ENCODE results near the gene LRRK2.

Gene LRRK2

DNA sequence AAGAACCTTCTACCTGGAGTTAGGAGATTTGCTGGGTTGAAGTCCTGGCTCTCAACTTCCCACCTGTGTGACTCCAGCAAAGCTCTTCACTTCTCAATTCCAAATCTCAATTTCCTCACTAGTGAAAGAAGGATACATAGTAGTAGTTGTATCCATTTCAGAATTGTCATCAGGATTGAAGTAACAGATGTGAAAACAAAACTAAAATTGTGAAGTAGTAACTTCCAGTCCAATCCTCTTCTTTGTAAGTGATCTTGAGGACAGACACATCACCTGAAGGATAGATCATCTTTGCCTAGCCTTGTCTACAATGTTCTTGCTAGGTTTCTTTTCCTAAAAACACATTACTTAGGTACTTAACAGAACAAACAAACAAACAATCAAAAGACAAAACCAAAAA, 1.2 kb upstream of the LRRK2 start:
- TF ChIP-seq, protein P1, sequence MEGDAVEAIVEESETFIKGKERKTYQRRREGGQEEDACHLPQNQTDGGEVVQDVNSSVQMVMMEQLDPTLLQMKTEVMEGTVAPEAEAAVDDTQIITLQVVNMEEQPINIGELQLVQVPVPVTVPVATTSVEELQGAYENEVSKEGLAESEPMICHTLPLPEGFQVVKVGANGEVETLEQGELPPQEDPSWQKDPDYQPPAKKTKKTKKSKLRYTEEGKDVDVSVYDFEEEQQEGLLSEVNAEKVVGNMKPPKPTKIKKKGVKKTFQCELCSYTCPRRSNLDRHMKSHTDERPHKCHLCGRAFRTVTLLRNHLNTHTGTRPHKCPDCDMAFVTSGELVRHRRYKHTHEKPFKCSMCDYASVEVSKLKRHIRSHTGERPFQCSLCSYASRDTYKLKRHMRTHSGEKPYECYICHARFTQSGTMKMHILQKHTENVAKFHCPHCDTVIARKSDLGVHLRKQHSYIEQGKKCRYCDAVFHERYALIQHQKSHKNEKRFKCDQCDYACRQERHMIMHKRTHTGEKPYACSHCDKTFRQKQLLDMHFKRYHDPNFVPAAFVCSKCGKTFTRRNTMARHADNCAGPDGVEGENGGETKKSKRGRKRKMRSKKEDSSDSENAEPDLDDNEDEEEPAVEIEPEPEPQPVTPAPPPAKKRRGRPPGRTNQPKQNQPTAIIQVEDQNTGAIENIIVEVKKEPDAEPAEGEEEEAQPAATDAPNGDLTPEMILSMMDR (conservative IDR thresholded peaks at IDR 0.05; ENCODE audit: low read depth, low read length) = no peak
- no peak overlapping the region for H3K4me3 ChIP-seq (ENCODE audit: low read depth, low read length)
- no peak for DNase-seq (ENCODE audit: low read depth)

DNA sequence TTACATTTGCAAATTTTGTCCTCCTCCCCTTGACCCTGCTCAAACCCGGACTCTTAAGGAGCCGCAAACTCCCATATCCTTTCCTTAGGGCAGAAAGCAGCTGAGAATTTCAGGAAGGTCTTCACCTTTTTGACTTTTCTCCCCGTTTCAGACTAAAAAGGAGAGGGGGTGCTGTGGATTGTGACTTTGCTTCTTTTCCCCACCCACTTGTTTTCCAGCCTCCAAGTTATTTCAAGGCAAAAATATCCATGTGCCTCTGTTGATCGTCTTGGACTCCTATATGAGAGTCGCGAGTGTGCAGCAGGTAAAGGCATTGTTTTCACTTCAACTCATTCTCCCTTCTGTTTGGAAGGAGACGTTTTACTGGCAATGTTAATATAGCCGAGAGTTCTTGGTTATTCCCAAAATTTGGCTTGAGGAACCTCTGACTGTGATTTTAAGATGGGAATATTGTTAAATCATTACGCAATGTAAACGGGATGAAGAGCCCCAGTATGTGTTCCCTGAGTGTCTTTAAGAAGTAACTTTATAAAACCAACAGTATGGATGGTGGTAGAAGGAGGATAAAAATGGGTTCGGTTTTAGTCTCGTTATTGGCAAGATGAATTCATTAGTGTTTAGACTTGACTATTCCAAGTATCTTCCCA, 663 bp downstream of the LRRK2 start:
- DNase-seq (ENCODE audit: low read depth) = no peak
- peak overlapping the region; percentile 66 for H3K4me3 ChIP-seq (ENCODE audit: low read depth, low read length)
- TF ChIP-seq, protein P1 (conservative IDR thresholded peaks at IDR 0.05; ENCODE audit: low read depth, low read length) = no peak

DNA sequence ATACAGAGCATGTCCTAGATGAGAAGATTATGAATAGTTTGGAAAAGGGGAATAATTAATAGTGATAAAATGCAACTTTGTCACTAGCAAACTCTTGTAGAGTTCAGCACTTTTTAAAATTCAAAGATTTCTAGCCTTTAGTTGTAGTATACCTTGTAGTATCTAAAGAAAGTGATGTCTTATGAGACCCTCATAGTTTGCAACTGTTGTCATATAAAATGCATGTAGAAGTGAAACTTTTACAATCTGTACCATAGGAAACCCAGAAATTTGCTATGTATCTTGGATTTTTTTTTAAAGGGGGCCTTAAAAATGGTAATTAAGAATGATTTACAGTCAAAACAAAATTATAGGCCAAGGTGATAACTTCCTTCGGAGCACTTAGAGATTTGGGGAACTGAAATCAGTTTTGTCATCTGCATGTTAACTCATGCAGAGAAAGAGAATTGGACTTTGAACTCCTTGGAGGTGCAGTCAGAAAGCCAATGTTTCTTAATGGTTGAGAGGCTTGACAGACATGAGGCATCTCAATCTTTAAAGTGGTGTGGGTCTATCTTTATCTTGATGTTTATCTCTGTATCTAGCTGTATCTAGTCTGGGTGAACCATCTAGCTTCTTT, 1.3 kb downstream of the LRRK2 start:
- H3K4me3 ChIP-seq (ENCODE audit: low read depth, low read length) = no peak overlapping the region
- DNase-seq (ENCODE audit: low read depth) = no peak
- TF ChIP-seq, protein P1 (conservative IDR thresholded peaks at IDR 0.05; ENCODE audit: low read depth, low read length) = no peak

DNA sequence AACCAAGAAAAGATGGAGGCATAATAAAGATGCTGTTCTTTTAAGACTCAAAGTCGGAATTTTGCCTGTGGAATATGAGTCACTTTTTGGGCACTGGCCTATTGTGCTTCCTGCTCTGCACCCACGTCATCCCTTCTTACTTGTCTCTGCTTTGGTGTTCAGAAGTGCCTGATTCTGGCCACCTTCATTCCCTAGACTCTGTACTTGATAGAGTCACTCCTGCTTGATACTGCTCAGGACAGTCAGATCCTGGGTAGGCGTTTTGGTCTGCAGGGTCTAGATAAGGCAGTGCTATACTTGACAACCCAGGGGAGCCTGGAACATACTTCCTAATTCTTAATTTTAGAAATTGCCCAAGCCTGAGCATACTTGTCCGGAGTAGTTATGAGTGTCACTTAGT, 1.9 kb downstream of the LRRK2 start:
- H3K4me3 ChIP-seq (ENCODE audit: low read depth, low read length) = no peak overlapping the region
- TF ChIP-seq, protein P1 (conservative IDR thresholded peaks at IDR 0.05; ENCODE audit: low read depth, low read length) = no peak
- peak; percentile 79 for DNase-seq (ENCODE audit: low read depth)

DNA sequence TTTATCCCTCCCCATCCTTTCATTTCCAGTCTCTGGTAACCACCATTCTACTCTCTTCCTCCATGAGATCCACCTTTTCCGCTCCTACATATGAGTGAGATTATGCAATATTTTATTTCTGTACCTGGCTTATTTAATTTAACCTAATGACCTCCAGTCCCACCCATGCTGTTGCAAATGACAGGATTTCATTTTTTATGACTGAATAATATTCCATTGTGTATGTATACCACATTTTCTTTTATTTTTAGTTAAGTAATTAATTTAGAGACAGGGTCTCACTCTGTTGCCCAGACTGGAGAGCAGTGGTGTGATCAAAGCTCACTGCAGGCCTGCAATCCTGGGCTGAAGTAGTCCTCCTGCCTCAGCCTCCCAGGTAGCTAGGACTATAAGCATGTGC, 2.6 kb downstream of the LRRK2 start:
- TF ChIP-seq, protein P1 (conservative IDR thresholded peaks at IDR 0.05; ENCODE audit: low read depth, low read length) = no peak
- no peak overlapping the region for H3K4me3 ChIP-seq (ENCODE audit: low read depth, low read length)

DNA sequence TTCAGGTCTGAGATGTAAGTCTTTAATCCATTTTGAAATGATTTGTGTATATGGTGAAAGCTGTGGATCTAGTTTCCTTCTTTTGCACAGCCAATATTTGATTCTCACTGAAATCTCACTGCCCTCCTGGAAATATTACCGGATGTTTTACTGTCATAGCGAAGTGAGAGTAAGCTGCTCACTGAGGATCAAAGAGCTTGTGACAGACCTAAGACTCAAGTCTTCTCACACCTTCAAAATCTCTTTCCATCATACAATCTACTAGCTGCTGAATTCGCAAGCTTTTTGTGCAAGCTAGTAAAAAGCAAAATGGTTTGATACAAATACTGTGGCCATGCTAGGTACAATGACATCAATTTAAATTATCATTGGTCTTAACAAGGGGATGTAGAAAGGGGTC, 3.9 kb downstream of the LRRK2 start:
- TF ChIP-seq, protein P1 (conservative IDR thresholded peaks at IDR 0.05; ENCODE audit: low read depth, low read length) = no peak
- no peak for DNase-seq (ENCODE audit: low read depth)
- no peak overlapping the region for H3K4me3 ChIP-seq (ENCODE audit: low read depth, low read length)

More for the DNA sequence above, 2.6 kb downstream of the LRRK2 start:
- no peak for DNase-seq (ENCODE audit: low read depth)
